K562 (cell line): ENCODE data around the gene SYNGR3. TPM values are rescaled to one million over a fixed set of nuclear protein-coding genes. Genes with fewer than 3 reads are reported as not detected.

Source experiments
- FOXA1 ChIP-seq: fragments of 450-650 bp; IDR thresholded peaks from 2 replicates; pipeline ENCODE4 v1.6.1; 2016; ENCODE audit warnings: mild to moderate bottlenecking, borderline replicate concordance
- GATAD2A ChIP-seq: fragments of 450-650 bp; IDR thresholded peaks from 2 replicates; pipeline ENCODE4 v1.6.1; 2017
- POLR2H ChIP-seq: IDR thresholded peaks from 2 replicates; pipeline ENCODE4 v1.6.1; 2016; ENCODE audit warnings: missing genetic modification characterization, low read depth, mild to moderate bottlenecking, control low read depth, missing compliant biosample characterization, moderate library complexity
- PYGO2 ChIP-seq: fragments of 450-650 bp; IDR thresholded peaks from 2 replicates; pipeline ENCODE4 v1.6.1; 2016; ENCODE audit warnings: mild to moderate bottlenecking, missing genetic modification characterization, moderate library complexity, missing compliant biosample characterization
- SAFB ChIP-seq: fragments of 200-400 bp; formaldehyde crosslinking; IDR thresholded peaks from 2 replicates; pipeline ENCODE4 v1.6.1; 2017; ENCODE audit warnings: low read depth, low read length, borderline replicate concordance
- SRSF3 ChIP-seq: fragments of 200-400 bp; formaldehyde crosslinking; IDR thresholded peaks from 2 replicates; pipeline ENCODE4 v1.6.1; 2016; ENCODE audit warnings: mild to moderate bottlenecking, low read length, moderate library complexity; ENCODE audit not compliant: insufficient read depth
- ZBTB8A ChIP-seq: fragments of 450-650 bp; IDR thresholded peaks from 2 replicates; pipeline ENCODE4 v1.6.1; 2018; ENCODE audit warnings: mild to moderate bottlenecking, moderate library complexity; ENCODE audit not compliant: partially characterized antibody
- polyA plus RNA-seq, 8 experiments: library from polyadenylated mRNA; depleted of rRNA in 4 of 8; stranded (reverse) in 5 of 8; unstranded in 3 of 8; fragments of >200 nt; fragmentation: Nextera tagmentation in 2 of 8; fragmentation: Illumina TruSeq in 1 of 8; extraction: Ambion mirVana in 2 of 8; extraction: Trizol in 1 of 8; gene quantifications; 2 replicates each; pipeline versions ENCODE4 v1.2.1 to v1.2.3, GENCODE V29; 2011 to 2014; ENCODE audit warnings: inconsistent platforms in 1 of 8, missing spikeins in 1 of 8
- total RNA-seq, 7 experiments: library from RNA; depleted of rRNA in 6 of 7; stranded (reverse); fragments of >200 nt in 6 of 7; fragmentation: Illumina TruSeq in 2 of 7; extraction: Trizol in 2 of 7; gene quantifications; 2 replicates each; pipeline versions ENCODE4 v1.2.1 to v1.2.3, GENCODE V29; 2011 to 2021; ENCODE audit warnings: low replicate concordance in 1 of 7
- TF ChIP-seq, protein P1 (sequence below): fragments of 200-600 bp; sonication (generic); IDR thresholded peaks from one replicate; pipeline ENCODE4 v1.6.1; 2012; ENCODE audit warnings: mild to moderate bottlenecking, low read depth, low read length, inconsistent platforms
- TF ChIP-seq, protein P2 (sequence below): sonication (generic); formaldehyde crosslinking; IDR thresholded peaks from 2 replicates; pipeline ENCODE4 v1.8.0; 2022; ENCODE audit warnings: mild to moderate bottlenecking, missing genetic modification reagents
- TF ChIP-seq, protein P3 (sequence below): sonication (generic); formaldehyde crosslinking; IDR thresholded peaks from 2 replicates; pipeline ENCODE4 v1.8.1; 2023; ENCODE audit warnings: mild to moderate bottlenecking, missing genetic modification reagents

SYNGR3 gene
- total and polyA plus RNA-seq, 9 of the 15 experiments (the other 6 are each of a cell fraction or from before 2014, with no cell fraction given) = 3.7 to 69.2 (median 36.3) TPM

DNA sequence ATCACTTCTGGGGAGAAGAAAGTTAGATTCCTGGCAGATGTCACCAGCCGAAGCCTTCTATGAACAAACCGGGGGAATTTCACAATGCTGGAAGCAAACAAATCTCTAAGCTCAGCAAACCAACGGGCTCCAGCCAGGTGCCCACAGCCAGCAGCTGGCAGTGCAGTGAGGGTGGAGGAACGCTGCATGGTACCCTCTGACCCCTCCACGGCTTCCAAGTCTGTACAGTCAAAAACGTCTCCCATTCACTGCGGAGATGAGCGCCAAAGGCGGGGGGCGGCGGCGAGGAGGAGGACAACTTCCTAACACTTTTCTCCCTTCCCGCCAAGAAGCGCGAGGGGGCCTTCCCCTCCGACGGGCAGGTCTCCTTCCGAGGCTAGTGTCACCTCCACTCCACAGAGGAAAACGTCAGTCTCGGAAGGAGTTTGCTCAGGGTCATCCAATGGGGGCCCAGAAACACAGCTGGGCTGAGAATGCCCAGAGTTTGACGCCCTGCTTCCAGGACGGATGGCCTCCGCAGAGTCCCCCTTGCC lies 18.9 kb downstream of the SYNGR3 start (continued):
- TF ChIP-seq, protein P1, sequence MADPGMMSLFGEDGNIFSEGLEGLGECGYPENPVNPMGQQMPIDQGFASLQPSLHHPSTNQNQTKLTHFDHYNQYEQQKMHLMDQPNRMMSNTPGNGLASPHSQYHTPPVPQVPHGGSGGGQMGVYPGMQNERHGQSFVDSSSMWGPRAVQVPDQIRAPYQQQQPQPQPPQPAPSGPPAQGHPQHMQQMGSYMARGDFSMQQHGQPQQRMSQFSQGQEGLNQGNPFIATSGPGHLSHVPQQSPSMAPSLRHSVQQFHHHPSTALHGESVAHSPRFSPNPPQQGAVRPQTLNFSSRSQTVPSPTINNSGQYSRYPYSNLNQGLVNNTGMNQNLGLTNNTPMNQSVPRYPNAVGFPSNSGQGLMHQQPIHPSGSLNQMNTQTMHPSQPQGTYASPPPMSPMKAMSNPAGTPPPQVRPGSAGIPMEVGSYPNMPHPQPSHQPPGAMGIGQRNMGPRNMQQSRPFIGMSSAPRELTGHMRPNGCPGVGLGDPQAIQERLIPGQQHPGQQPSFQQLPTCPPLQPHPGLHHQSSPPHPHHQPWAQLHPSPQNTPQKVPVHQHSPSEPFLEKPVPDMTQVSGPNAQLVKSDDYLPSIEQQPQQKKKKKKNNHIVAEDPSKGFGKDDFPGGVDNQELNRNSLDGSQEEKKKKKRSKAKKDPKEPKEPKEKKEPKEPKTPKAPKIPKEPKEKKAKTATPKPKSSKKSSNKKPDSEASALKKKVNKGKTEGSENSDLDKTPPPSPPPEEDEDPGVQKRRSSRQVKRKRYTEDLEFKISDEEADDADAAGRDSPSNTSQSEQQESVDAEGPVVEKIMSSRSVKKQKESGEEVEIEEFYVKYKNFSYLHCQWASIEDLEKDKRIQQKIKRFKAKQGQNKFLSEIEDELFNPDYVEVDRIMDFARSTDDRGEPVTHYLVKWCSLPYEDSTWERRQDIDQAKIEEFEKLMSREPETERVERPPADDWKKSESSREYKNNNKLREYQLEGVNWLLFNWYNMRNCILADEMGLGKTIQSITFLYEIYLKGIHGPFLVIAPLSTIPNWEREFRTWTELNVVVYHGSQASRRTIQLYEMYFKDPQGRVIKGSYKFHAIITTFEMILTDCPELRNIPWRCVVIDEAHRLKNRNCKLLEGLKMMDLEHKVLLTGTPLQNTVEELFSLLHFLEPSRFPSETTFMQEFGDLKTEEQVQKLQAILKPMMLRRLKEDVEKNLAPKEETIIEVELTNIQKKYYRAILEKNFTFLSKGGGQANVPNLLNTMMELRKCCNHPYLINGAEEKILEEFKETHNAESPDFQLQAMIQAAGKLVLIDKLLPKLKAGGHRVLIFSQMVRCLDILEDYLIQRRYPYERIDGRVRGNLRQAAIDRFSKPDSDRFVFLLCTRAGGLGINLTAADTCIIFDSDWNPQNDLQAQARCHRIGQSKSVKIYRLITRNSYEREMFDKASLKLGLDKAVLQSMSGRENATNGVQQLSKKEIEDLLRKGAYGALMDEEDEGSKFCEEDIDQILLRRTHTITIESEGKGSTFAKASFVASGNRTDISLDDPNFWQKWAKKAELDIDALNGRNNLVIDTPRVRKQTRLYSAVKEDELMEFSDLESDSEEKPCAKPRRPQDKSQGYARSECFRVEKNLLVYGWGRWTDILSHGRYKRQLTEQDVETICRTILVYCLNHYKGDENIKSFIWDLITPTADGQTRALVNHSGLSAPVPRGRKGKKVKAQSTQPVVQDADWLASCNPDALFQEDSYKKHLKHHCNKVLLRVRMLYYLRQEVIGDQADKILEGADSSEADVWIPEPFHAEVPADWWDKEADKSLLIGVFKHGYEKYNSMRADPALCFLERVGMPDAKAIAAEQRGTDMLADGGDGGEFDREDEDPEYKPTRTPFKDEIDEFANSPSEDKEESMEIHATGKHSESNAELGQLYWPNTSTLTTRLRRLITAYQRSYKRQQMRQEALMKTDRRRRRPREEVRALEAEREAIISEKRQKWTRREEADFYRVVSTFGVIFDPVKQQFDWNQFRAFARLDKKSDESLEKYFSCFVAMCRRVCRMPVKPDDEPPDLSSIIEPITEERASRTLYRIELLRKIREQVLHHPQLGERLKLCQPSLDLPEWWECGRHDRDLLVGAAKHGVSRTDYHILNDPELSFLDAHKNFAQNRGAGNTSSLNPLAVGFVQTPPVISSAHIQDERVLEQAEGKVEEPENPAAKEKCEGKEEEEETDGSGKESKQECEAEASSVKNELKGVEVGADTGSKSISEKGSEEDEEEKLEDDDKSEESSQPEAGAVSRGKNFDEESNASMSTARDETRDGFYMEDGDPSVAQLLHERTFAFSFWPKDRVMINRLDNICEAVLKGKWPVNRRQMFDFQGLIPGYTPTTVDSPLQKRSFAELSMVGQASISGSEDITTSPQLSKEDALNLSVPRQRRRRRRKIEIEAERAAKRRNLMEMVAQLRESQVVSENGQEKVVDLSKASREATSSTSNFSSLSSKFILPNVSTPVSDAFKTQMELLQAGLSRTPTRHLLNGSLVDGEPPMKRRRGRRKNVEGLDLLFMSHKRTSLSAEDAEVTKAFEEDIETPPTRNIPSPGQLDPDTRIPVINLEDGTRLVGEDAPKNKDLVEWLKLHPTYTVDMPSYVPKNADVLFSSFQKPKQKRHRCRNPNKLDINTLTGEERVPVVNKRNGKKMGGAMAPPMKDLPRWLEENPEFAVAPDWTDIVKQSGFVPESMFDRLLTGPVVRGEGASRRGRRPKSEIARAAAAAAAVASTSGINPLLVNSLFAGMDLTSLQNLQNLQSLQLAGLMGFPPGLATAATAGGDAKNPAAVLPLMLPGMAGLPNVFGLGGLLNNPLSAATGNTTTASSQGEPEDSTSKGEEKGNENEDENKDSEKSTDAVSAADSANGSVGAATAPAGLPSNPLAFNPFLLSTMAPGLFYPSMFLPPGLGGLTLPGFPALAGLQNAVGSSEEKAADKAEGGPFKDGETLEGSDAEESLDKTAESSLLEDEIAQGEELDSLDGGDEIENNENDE = no peak
- TF ChIP-seq ZBTB8A (no peak), GATAD2A (no peak), FOXA1 (no peak), PYGO2 (tag) (no peak), SRSF3 (no peak), POLR2H (tag) (no peak), SAFB (no peak)
- TF ChIP-seq, protein P2, sequence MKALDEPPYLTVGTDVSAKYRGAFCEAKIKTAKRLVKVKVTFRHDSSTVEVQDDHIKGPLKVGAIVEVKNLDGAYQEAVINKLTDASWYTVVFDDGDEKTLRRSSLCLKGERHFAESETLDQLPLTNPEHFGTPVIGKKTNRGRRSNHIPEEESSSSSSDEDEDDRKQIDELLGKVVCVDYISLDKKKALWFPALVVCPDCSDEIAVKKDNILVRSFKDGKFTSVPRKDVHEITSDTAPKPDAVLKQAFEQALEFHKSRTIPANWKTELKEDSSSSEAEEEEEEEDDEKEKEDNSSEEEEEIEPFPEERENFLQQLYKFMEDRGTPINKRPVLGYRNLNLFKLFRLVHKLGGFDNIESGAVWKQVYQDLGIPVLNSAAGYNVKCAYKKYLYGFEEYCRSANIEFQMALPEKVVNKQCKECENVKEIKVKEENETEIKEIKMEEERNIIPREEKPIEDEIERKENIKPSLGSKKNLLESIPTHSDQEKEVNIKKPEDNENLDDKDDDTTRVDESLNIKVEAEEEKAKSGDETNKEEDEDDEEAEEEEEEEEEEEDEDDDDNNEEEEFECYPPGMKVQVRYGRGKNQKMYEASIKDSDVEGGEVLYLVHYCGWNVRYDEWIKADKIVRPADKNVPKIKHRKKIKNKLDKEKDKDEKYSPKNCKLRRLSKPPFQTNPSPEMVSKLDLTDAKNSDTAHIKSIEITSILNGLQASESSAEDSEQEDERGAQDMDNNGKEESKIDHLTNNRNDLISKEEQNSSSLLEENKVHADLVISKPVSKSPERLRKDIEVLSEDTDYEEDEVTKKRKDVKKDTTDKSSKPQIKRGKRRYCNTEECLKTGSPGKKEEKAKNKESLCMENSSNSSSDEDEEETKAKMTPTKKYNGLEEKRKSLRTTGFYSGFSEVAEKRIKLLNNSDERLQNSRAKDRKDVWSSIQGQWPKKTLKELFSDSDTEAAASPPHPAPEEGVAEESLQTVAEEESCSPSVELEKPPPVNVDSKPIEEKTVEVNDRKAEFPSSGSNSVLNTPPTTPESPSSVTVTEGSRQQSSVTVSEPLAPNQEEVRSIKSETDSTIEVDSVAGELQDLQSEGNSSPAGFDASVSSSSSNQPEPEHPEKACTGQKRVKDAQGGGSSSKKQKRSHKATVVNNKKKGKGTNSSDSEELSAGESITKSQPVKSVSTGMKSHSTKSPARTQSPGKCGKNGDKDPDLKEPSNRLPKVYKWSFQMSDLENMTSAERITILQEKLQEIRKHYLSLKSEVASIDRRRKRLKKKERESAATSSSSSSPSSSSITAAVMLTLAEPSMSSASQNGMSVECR (CRISPR knock-in tag) = no peak
- TF ChIP-seq, protein P3, sequence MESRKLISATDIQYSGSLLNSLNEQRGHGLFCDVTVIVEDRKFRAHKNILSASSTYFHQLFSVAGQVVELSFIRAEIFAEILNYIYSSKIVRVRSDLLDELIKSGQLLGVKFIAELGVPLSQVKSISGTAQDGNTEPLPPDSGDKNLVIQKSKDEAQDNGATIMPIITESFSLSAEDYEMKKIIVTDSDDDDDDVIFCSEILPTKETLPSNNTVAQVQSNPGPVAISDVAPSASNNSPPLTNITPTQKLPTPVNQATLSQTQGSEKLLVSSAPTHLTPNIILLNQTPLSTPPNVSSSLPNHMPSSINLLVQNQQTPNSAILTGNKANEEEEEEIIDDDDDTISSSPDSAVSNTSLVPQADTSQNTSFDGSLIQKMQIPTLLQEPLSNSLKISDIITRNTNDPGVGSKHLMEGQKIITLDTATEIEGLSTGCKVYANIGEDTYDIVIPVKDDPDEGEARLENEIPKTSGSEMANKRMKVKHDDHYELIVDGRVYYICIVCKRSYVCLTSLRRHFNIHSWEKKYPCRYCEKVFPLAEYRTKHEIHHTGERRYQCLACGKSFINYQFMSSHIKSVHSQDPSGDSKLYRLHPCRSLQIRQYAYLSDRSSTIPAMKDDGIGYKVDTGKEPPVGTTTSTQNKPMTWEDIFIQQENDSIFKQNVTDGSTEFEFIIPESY = 0 out of 2 replicates have a peak, but pooled peaks have one; percentile 10
